ENCODE results near the gene TEKT4. TPM values are rescaled to one million over a fixed set of nuclear protein-coding genes. Genes with fewer than 3 reads are reported as not detected.
"Not testable (repeated sequence)": the region's sequence is repeated elsewhere in the genome, so short reads cannot be mapped to it uniquely, and the experiment has no call there.

TEKT4 gene
- polyA plus RNA-seq, 1 donor (not counting 4 experiments of a cell fraction or from before 2014, with no cell fraction given) = not detected

- Histone ChIP-seq H3K27me3 (ENCODE audit: control insufficient read depth, extremely low read depth, insufficient read depth, low read length) (no peaks in the 10 kb centered on the region), H3K36me3 (ENCODE audit: control insufficient read depth in 2 of 2, extremely low read depth in 1 of 2, insufficient read depth in 2 of 2, low read length in 2 of 2) (no peaks in the 10 kb centered on the region), H3K79me2 (ENCODE audit: control insufficient read depth, insufficient read depth, low read length) (no peaks in the 10 kb centered on the region), H3K9me1 (ENCODE audit: control insufficient read depth, extremely low read depth, insufficient read depth, low read length) (no peaks in the 10 kb centered on the region), H3K4me2 (ENCODE audit: control insufficient read depth, extremely low read depth, insufficient read depth, low read depth, low read length) (no peak overlapping the region), H3K4me3 (ENCODE audit: control insufficient read depth in 2 of 3, extremely low read depth in 1 of 3, insufficient read depth in 2 of 3, low read depth in 1 of 3, low read length in 3 of 3) (no peak overlapping the region), H3K27ac (ENCODE audit: control insufficient read depth, insufficient read depth, low read length) (no peak overlapping the region), H3K9me3 (ENCODE audit: control insufficient read depth, low read depth, low read length) (no peaks in the 10 kb centered on the region), H4K20me1 (ENCODE audit: control insufficient read depth, extremely low read depth, insufficient read depth, low read length) (no peaks in the 10 kb centered on the region), H3K4me1 (ENCODE audit: control insufficient read depth, extremely low read depth, insufficient read depth, low read length) (no peaks in the 10 kb centered on the region), H2AFZ (ENCODE audit: control insufficient read depth, low read length) (no peak overlapping the region), H3K9ac (ENCODE audit: control insufficient read depth, extremely low read depth, insufficient read depth, low read length) (no peak overlapping the region)
- DNase-seq (ENCODE audit: low read depth, low spot score) (no peak), FAIRE-seq (no peak)
- TF ChIP-seq EZH2 (IDR thresholded peaks at IDR 0.05; ENCODE audit: low read length) = no peak
- no peak for TF ChIP-seq CTCF (optimal IDR thresholded peaks at IDR 0.05 in 1 of 3, IDR thresholded peaks at IDR 0.05 in 1 of 3, conservative IDR thresholded peaks at IDR 0.05 in 1 of 3; ENCODE audit: extremely low read depth in 1 of 3, insufficient read depth in 2 of 3, low read length in 3 of 3)
- dilution Hi-C loops (cut with MboI; ENCODE audit: extremely low pct_ligation_motif_present, low sequenced_read_pairs) = no loop called here
Measured at GRCh38 chr2:94881070-94881469, 9.8 kb downstream of the TEKT4 start.

- no peak for FAIRE-seq
- dilution Hi-C loops (cut with MboI; ENCODE audit: extremely low pct_ligation_motif_present, low sequenced_read_pairs) = no loop called here
Measured at GRCh38 chr2:94890234-94890633, 19.0 kb downstream of the TEKT4 start.

GRCh38 chr2:94895273-94895672 is 24.0 kb downstream of the TEKT4 start:
- FAIRE-seq; H3K9ac ChIP-seq (ENCODE audit: control insufficient read depth, extremely low read depth, insufficient read depth, low read length); H2AFZ ChIP-seq (ENCODE audit: control insufficient read depth, low read length); H3K4me2 ChIP-seq (ENCODE audit: control insufficient read depth, extremely low read depth, insufficient read depth, low read depth, low read length); DNase-seq (ENCODE audit: low read depth, low spot score); H3K9me3 ChIP-seq (ENCODE audit: control insufficient read depth, low read depth, low read length); H3K9me1 ChIP-seq (ENCODE audit: control insufficient read depth, extremely low read depth, insufficient read depth, low read length); H3K4me1 ChIP-seq (ENCODE audit: control insufficient read depth, extremely low read depth, insufficient read depth, low read length); H3K27ac ChIP-seq (ENCODE audit: control insufficient read depth, insufficient read depth, low read length); H3K4me3 ChIP-seq (ENCODE audit: control insufficient read depth in 2 of 3, extremely low read depth in 1 of 3, insufficient read depth in 2 of 3, low read depth in 1 of 3, low read length in 3 of 3); H4K20me1 ChIP-seq (ENCODE audit: control insufficient read depth, extremely low read depth, insufficient read depth, low read length); H3K36me3 ChIP-seq (ENCODE audit: control insufficient read depth in 2 of 2, extremely low read depth in 1 of 2, insufficient read depth in 2 of 2, low read length in 2 of 2); H3K79me2 ChIP-seq (ENCODE audit: control insufficient read depth, insufficient read depth, low read length); dilution Hi-C loops (cut with MboI; ENCODE audit: extremely low pct_ligation_motif_present, low sequenced_read_pairs); H3K27me3 ChIP-seq (ENCODE audit: control insufficient read depth, extremely low read depth, insufficient read depth, low read length): not testable (repeated sequence)

More at GRCh38 chr2:94890234-94890633, 19.0 kb downstream of the TEKT4 start:
- Histone ChIP-seq H3K9ac (ENCODE audit: control insufficient read depth, extremely low read depth, insufficient read depth, low read length) (no peak overlapping the region), H3K79me2 (ENCODE audit: control insufficient read depth, insufficient read depth, low read length) (no peaks in the 10 kb centered on the region), H3K4me2 (ENCODE audit: control insufficient read depth, extremely low read depth, insufficient read depth, low read depth, low read length) (no peak overlapping the region), H3K27me3 (ENCODE audit: control insufficient read depth, extremely low read depth, insufficient read depth, low read length) (no peaks in the 10 kb centered on the region), H3K9me1 (ENCODE audit: control insufficient read depth, extremely low read depth, insufficient read depth, low read length) (no peaks in the 10 kb centered on the region), H3K4me1 (ENCODE audit: control insufficient read depth, extremely low read depth, insufficient read depth, low read length) (no peaks in the 10 kb centered on the region), H2AFZ (ENCODE audit: control insufficient read depth, low read length) (no peak overlapping the region), H3K27ac (ENCODE audit: control insufficient read depth, insufficient read depth, low read length) (no peak overlapping the region), H3K9me3 (ENCODE audit: control insufficient read depth, low read depth, low read length) (no peaks in the 10 kb centered on the region), H3K4me3 (ENCODE audit: control insufficient read depth in 2 of 3, extremely low read depth in 1 of 3, insufficient read depth in 2 of 3, low read depth in 1 of 3, low read length in 3 of 3) (no peak overlapping the region), H3K36me3 (ENCODE audit: control insufficient read depth in 2 of 2, extremely low read depth in 1 of 2, insufficient read depth in 2 of 2, low read length in 2 of 2) (no peaks in the 10 kb centered on the region), H4K20me1 (ENCODE audit: control insufficient read depth, extremely low read depth, insufficient read depth, low read length) (no peaks in the 10 kb centered on the region)
- TF ChIP-seq EZH2 (IDR thresholded peaks at IDR 0.05; ENCODE audit: low read length) (no peak), CTCF (optimal IDR thresholded peaks at IDR 0.05 in 1 of 3, IDR thresholded peaks at IDR 0.05 in 1 of 3, conservative IDR thresholded peaks at IDR 0.05 in 1 of 3; ENCODE audit: extremely low read depth in 1 of 3, insufficient read depth in 2 of 3, low read length in 3 of 3) (no peak)
- DNase-seq (ENCODE audit: low read depth, low spot score) = no peak

GRCh38 chr2:94906976-94907375 is 35.7 kb downstream of the TEKT4 start:
- FAIRE-seq; dilution Hi-C loops (cut with MboI; ENCODE audit: extremely low pct_ligation_motif_present, low sequenced_read_pairs); H3K27ac ChIP-seq (ENCODE audit: control insufficient read depth, insufficient read depth, low read length); H3K9me3 ChIP-seq (ENCODE audit: control insufficient read depth, low read depth, low read length); H3K27me3 ChIP-seq (ENCODE audit: control insufficient read depth, extremely low read depth, insufficient read depth, low read length); H3K4me1 ChIP-seq (ENCODE audit: control insufficient read depth, extremely low read depth, insufficient read depth, low read length); H2AFZ ChIP-seq (ENCODE audit: control insufficient read depth, low read length); H3K4me3 ChIP-seq (ENCODE audit: control insufficient read depth in 2 of 3, extremely low read depth in 1 of 3, insufficient read depth in 2 of 3, low read depth in 1 of 3, low read length in 3 of 3); H3K9me1 ChIP-seq (ENCODE audit: control insufficient read depth, extremely low read depth, insufficient read depth, low read length); DNase-seq (ENCODE audit: low read depth, low spot score); H3K79me2 ChIP-seq (ENCODE audit: control insufficient read depth, insufficient read depth, low read length); H3K9ac ChIP-seq (ENCODE audit: control insufficient read depth, extremely low read depth, insufficient read depth, low read length); H3K36me3 ChIP-seq (ENCODE audit: control insufficient read depth in 2 of 2, extremely low read depth in 1 of 2, insufficient read depth in 2 of 2, low read length in 2 of 2); H3K4me2 ChIP-seq (ENCODE audit: control insufficient read depth, extremely low read depth, insufficient read depth, low read depth, low read length); H4K20me1 ChIP-seq (ENCODE audit: control insufficient read depth, extremely low read depth, insufficient read depth, low read length): not testable (repeated sequence)
